Subcutaneous adipose tissue (tissue), 4 donors: ENCODE results near the gene ZDHHC16. TPM values are rescaled to one million over a fixed set of nuclear protein-coding genes. Genes with fewer than 3 reads are reported as not detected.

Source experiments
- CTCF ChIP-seq: fragments of 450-650 bp; IDR thresholded peaks from one replicate; pipeline ENCODE4 v1.5.1; 2016; ENCODE audit warnings: low read depth, mild to moderate bottlenecking, control low read depth, antibody characterized with exemption, moderate library complexity
- total RNA-seq, 4 donors: library from RNA; depleted of rRNA; stranded (reverse); fragments of >200 nt; gene quantifications; one replicate each; pipeline ENCODE4 v1.1.0, GENCODE V29; 2016

ZDHHC16 gene
- total RNA-seq, result 10 to 100 TPM; 18.1 to 22.0 (median 19.7) TPM

GRCh38 chr10:97445722-97446639, at the start of gene ZDHHC16, which contains the start of gene EXOSC1:
Gene ZDHHC16, plus strand, starts transcription at chr10:97446175. Its CDS starts 5,501 bp downstream, at chr10:97451676.
Gene EXOSC1, minus strand, starts transcription at chr10:97446006. Its CDS starts 21 bp downstream, at chr10:97445985.
- no peak for TF ChIP-seq CTCF

- no peak for TF ChIP-seq CTCF
Measured at GRCh38 chr10:97399843-97400545, 46.0 kb upstream of the ZDHHC16 start.

GRCh38 chr10:97400665-97401454, 45.1 kb upstream of the ZDHHC16 start, which contains the start of gene RRP12:
Gene RRP12, minus strand, starts transcription at chr10:97401340. Its CDS starts 109 bp downstream, at chr10:97401231.
- TF ChIP-seq CTCF, result no peak

- no peak for TF ChIP-seq CTCF
Measured at GRCh38 chr10:97401455-97401919, 44.5 kb upstream of the ZDHHC16 start.

GRCh38 chr10:97404044-97404443, 41.9 kb upstream of the ZDHHC16 start:
- no peak for TF ChIP-seq CTCF

GRCh38 chr10:97406064-97406463, 39.9 kb upstream of the ZDHHC16 start:
- TF ChIP-seq CTCF, result no peak
